Measurements from ENCODE around the gene MXD3.
A peak's percentile ranks its signal among the peaks of the same experiment; 100 is the strongest.

The MXD3 gene

DNA sequence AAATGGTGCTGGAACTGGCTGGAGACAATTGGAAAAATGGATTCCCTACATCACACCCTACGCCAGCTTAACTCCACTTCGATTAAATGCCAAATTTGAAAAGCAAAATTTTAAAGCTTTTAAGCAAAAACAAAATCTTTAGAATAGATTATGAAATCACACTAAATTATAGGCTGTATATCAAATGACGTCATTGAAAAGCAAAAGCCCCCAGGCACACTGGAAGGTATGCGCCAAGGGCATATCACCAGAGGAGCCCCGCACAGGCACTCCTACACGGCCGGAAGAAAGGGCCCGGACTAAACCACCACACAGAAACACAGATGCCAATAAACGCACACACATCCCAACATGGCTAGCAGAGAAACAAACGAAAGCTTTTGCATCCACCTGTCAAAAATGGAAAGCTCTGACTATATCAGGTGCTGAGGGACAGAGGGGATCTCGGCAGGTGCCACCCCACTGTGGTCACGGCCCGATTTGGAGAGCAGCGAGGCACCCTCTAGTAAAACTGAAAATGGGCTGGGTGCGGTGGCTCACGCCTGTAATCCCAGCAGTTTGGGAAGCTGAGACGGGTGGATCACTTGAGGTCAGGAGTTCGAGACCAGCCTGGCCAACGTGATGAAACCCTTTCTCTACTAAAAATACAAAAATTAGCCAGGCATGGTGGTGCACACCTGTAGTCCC, 17.0 kb upstream of the MXD3 start:
- no peak overlapping the region for H3K9ac ChIP-seq
- H3K27ac ChIP-seq, result no peak overlapping the region
- H3K4me1 ChIP-seq, result no peaks in the 10 kb centered on the region
- H3K4me2 ChIP-seq (ENCODE audit: low read length), result no peak overlapping the region
- no peak overlapping the region for H2AFZ ChIP-seq
- H3K36me3 ChIP-seq (ENCODE audit: control insufficient read depth, insufficient read depth, low read length), result no peaks in the 10 kb centered on the region
- TF ChIP-seq, protein P1, sequence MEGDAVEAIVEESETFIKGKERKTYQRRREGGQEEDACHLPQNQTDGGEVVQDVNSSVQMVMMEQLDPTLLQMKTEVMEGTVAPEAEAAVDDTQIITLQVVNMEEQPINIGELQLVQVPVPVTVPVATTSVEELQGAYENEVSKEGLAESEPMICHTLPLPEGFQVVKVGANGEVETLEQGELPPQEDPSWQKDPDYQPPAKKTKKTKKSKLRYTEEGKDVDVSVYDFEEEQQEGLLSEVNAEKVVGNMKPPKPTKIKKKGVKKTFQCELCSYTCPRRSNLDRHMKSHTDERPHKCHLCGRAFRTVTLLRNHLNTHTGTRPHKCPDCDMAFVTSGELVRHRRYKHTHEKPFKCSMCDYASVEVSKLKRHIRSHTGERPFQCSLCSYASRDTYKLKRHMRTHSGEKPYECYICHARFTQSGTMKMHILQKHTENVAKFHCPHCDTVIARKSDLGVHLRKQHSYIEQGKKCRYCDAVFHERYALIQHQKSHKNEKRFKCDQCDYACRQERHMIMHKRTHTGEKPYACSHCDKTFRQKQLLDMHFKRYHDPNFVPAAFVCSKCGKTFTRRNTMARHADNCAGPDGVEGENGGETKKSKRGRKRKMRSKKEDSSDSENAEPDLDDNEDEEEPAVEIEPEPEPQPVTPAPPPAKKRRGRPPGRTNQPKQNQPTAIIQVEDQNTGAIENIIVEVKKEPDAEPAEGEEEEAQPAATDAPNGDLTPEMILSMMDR (IDR thresholded peaks at IDR 0.05), result no peak
- no peaks in the 10 kb centered on the region for H3K27me3 ChIP-seq (ENCODE audit: control insufficient read depth, insufficient read depth, low read length)
- H3K9me3 ChIP-seq (ENCODE audit: control insufficient read depth, low read length), result no peaks in the 10 kb centered on the region
- peaks cover 10% of the 10 kb centered on the region for H3K79me2 ChIP-seq
- no peak overlapping the region for H3K4me3 ChIP-seq (ENCODE audit: low read depth, low read length)

DNA sequence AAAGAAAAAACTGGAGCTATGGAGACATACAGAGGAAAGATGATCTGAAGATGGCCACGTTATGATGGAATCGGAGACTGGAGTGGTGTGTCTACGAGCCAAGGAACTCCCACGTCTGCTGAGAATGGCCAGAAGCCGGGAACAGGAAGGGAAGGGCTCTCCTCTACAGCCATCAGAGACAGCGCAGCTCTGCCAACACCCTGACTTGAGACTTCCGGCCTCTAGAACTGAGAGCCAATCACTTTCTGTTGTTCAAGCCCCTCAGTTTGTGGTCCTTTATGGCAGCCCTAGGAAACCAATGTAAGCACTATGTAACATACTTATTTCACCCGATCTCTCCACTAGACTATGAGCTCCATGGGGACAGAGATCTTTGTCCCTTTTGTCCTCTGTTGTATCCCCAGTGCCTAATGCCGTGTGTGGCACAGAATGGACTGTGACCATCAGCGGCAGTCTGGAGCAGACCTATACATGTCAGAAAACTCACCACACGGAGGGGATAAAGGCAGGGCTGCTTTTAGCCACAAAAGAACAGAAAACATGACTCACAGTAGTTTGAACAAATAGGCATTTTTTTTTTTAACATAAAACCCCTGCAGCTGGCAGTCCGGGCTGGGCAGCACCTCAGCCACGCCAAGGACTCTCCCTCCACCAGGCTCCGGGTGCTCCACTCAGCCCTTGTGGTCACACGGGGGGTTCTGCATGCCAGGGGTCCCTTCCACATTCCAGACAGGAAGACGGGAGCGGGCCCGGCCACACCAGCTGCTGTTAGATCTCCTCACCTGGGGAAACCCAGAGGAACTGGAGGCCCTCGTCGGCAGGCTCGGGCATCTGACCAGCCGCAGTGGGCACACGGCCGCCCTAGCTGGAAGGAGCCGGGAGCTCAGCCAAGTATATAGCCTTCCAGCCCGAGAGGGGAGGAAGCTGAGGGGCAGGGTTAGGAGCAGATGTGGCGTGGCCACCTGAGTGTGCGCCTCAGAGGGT, 16.1 kb upstream of the MXD3 start:
- Histone ChIP-seq H2AFZ (no peak overlapping the region), H3K4me3 (ENCODE audit: low read depth, low read length) (no peak overlapping the region), H3K4me2 (ENCODE audit: low read length) (no peak overlapping the region), H3K9ac (no peak overlapping the region), H3K4me1 (no peaks in the 10 kb centered on the region), H3K9me3 (ENCODE audit: control insufficient read depth, low read length) (no peaks in the 10 kb centered on the region), H3K36me3 (ENCODE audit: control insufficient read depth, insufficient read depth, low read length) (no peaks in the 10 kb centered on the region), H3K27ac (peak overlapping the region; percentile 47), H3K27me3 (ENCODE audit: control insufficient read depth, insufficient read depth, low read length) (no peaks in the 10 kb centered on the region), H3K79me2 (peaks cover 6% of the 10 kb centered on the region)
- TF ChIP-seq, protein P1 (IDR thresholded peaks at IDR 0.05), result no peak

DNA sequence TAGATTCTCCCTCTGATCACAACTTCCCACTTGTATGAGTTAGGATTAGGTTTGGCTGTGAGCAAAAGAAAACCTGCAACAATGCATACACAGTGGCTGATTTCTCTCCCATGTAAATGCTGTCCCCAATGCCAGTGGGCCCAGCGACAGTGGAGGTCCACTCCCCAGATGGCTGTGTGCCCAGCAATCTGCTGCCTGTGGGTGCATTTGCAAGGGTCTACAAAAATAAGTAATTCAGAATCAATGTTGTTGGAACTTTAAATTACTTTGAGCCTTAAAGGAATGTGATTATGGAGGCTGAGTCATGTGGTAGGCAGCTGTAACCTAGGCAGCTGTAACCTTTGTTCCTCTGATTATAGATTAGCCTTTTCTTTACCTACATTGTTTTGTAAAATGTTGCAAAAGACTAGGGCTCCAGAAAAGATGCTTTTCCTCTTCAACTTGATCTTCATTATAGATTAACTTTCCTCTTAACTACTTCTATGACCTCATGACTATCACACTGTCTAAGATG, 14.2 kb upstream of the MXD3 start:
- Histone ChIP-seq H2AFZ (no peak overlapping the region), H3K4me3 (ENCODE audit: low read depth, low read length) (no peak overlapping the region), H3K9me3 (ENCODE audit: control insufficient read depth, low read length) (no peaks in the 10 kb centered on the region), H3K27ac (no peak overlapping the region), H3K4me2 (ENCODE audit: low read length) (no peak overlapping the region), H3K27me3 (ENCODE audit: control insufficient read depth, insufficient read depth, low read length) (no peaks in the 10 kb centered on the region), H3K79me2 (peaks cover 6% of the 10 kb centered on the region), H3K9ac (no peak overlapping the region), H3K4me1 (no peaks in the 10 kb centered on the region), H3K36me3 (ENCODE audit: control insufficient read depth, insufficient read depth, low read length) (no peaks in the 10 kb centered on the region)
- TF ChIP-seq, protein P1 (IDR thresholded peaks at IDR 0.05), result no peak

DNA sequence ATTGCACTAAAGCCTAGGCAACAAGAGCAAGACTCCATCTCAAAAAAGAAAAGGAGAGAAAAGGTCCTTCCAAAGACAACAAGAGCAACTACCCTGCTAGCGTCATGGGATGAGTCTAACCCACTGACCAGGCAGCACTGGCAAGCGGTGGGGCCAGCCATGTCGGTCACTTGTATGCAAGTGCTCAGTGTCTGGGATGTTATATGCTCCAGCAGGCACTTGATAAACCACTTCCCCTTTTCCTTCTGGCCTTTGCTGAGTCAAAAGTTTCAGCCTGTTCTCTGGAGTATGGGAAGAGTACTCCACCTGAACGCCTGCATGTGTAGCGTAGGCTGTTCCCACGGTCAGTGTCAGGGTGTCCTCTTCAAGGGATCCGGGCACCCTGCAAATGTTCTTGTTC, 9.2 kb upstream of the MXD3 start:
- Histone ChIP-seq H3K4me1 (no peaks in the 10 kb centered on the region), H3K36me3 (ENCODE audit: control insufficient read depth, insufficient read depth, low read length) (no peaks in the 10 kb centered on the region), H3K79me2 (no peaks in the 10 kb centered on the region), H3K27ac (no peak overlapping the region), H3K9me3 (ENCODE audit: control insufficient read depth, low read length) (no peaks in the 10 kb centered on the region), H3K4me3 (ENCODE audit: low read depth, low read length) (no peak overlapping the region), H3K9ac (no peak overlapping the region), H3K27me3 (ENCODE audit: control insufficient read depth, insufficient read depth, low read length) (no peaks in the 10 kb centered on the region), H2AFZ (no peak overlapping the region), H3K4me2 (ENCODE audit: low read length) (no peak overlapping the region)
- TF ChIP-seq, protein P1 (IDR thresholded peaks at IDR 0.05), result no peak

Measured in parathyroid adenoma (tissue), 2 donors.